ENCODE data around the gene CNTN5. TPM values are rescaled to one million over a fixed set of nuclear protein-coding genes. Genes with fewer than 3 reads are reported as not detected.

The CNTN5 gene
- total RNA-seq, 1 experiment from 2014 or later: not detected

DNA sequence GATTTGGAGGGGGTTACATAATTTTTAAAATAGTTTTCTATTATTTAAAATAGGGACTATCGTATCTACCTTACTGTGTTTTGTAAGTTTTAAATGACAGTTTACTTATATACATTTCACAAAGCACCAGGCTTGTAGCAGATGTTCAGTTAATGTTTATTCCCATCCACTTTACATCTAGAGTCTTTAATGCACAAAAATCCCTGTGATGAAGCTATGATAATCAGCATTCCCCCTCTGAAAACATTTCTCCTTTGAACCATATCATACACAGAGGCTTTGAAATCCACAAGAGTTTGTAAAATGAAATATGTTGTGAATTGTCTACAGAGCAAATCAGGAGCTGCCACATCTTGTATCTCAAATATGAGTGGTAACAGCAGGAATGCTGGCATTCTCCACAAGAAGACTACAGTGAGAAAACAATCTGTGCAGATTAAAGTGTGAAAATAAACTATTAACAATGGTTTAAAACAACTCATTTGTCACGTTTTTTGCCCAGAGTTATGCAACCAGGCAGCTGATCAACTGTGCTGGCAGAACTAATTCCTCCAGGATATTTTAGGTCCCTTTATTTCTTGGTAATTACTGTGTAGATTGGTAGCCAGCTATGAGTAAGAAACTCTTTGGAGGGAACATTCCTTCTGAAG lies 967.2 kb downstream of the CNTN5 start:
- Histone ChIP-seq H2AFZ (ENCODE audit: low read length) (no peak overlapping the region), H3K4ac (ENCODE audit: low read depth, low read length) (no peak overlapping the region), H3K18ac (ENCODE audit: insufficient read length, low read depth, low read length) (no peak overlapping the region), H3K4me1 (ENCODE audit: insufficient read depth, low read length) (no peaks in the 10 kb centered on the region), H4K91ac (ENCODE audit: insufficient read length, low read depth, low read length) (no peak overlapping the region), H4K5ac (ENCODE audit: insufficient read length, low read depth, low read length) (no peak overlapping the region), H4K8ac (replicated peaks; ENCODE audit: insufficient read length, low read depth, low read length) (no peak overlapping the region), H3K23me2 (ENCODE audit: insufficient read length, low read depth, low read length, poor library complexity, severe bottlenecking) (no peaks in the 10 kb centered on the region), H3K27ac (ENCODE audit: insufficient read length, low read depth, low read length) (no peak overlapping the region), H3K9me3 (ENCODE audit: control insufficient read depth, low read depth, low read length) (no peaks in the 10 kb centered on the region), H3T11ph (ENCODE audit: low read length) (no peak overlapping the region), H3K79me1 (ENCODE audit: insufficient read depth, low read depth, low read length, poor library complexity, severe bottlenecking) (no peaks in the 10 kb centered on the region), H3K9ac (ENCODE audit: extremely low read depth, insufficient read length, low read length) (no peak overlapping the region), H3K56ac (ENCODE audit: insufficient read length, low read depth, low read length) (no peak overlapping the region), H2BK5ac (ENCODE audit: insufficient read length, low read length) (no peak overlapping the region), H2BK15ac (ENCODE audit: low read depth, low read length) (no peak overlapping the region), H3K4me2 (ENCODE audit: insufficient read depth, insufficient read length, low read length) (no peak overlapping the region), H3K79me2 (ENCODE audit: insufficient read depth, low read length) (no peaks in the 10 kb centered on the region), H3K27me3 (ENCODE audit: insufficient read depth, low read length) (no peaks in the 10 kb centered on the region), H2BK12ac (ENCODE audit: insufficient read length, low read depth, low read length) (no peak overlapping the region), H4K20me1 (ENCODE audit: control insufficient read depth, insufficient read depth, insufficient read length) (no peaks in the 10 kb centered on the region), H2AK5ac (ENCODE audit: insufficient read length, low read length) (no peak overlapping the region), H3K14ac (ENCODE audit: insufficient read depth, low read length) (no peak overlapping the region), H2BK20ac (ENCODE audit: low read depth, low read length, poor library complexity, severe bottlenecking) (no peak overlapping the region), H2BK120ac (ENCODE audit: low read depth, low read length, poor library complexity, severe bottlenecking) (no peak overlapping the region), H3K23ac (ENCODE audit: insufficient read length, low read depth, low read length) (no peak overlapping the region)
- no CpG with 5 or more reads among the region's 2 CpGs for WGBS (ENCODE audit: extremely low coverage, insufficient read length, low lambda C conversion rate)
- no peaks in the 10 kb centered on the region for H3K36me3 Mint-ChIP-seq (ENCODE audit: insufficient read depth in 1 of 3, low read depth in 3 of 3)
- H3K9me3 Mint-ChIP-seq: no peaks in the 10 kb centered on the region; a peak in 1 of 5 replicates
- H3K4me1 Mint-ChIP-seq: no peaks in the 10 kb centered on the region
- H3K27ac Mint-ChIP-seq: no peak overlapping the region
- TF ChIP-seq, protein P1, sequence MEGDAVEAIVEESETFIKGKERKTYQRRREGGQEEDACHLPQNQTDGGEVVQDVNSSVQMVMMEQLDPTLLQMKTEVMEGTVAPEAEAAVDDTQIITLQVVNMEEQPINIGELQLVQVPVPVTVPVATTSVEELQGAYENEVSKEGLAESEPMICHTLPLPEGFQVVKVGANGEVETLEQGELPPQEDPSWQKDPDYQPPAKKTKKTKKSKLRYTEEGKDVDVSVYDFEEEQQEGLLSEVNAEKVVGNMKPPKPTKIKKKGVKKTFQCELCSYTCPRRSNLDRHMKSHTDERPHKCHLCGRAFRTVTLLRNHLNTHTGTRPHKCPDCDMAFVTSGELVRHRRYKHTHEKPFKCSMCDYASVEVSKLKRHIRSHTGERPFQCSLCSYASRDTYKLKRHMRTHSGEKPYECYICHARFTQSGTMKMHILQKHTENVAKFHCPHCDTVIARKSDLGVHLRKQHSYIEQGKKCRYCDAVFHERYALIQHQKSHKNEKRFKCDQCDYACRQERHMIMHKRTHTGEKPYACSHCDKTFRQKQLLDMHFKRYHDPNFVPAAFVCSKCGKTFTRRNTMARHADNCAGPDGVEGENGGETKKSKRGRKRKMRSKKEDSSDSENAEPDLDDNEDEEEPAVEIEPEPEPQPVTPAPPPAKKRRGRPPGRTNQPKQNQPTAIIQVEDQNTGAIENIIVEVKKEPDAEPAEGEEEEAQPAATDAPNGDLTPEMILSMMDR (conservative IDR thresholded peaks at IDR 0.05): no peak
- 0 out of 2 replicates have a peak, but pooled peaks cover 2% of the 10 kb centered on the region for H3K27me3 Mint-ChIP-seq (ENCODE audit: low read depth)
- no peak overlapping the region for H3K4me3 Mint-ChIP-seq
- DNase-seq: no peak
